ENCODE results near the gene HOXC4.

The HOXC4 gene

GRCh38 chr12:54053751-54054741 lies at the start of gene HOXC4:
Gene HOXC4, plus strand, starts transcription at chr12:54053835. Its CDS starts 88 bp downstream, at chr12:54053923.
- CTCF ChIA-PET = interaction anchor here (0.6 kb wide), 4 partner anchors 11 to 1088 kb away, joined by 3 to 4 read pairs (median 3); partner anchors contain the start of gene HOXC10
- DNase-seq (ENCODE audit: low spot score) = no peak
- no peak for TF ChIP-seq CTCF (conservative IDR thresholded peaks at IDR 0.05; ENCODE audit: low read depth)
- POLR2A ChIA-PET (ENCODE audit: low non-redundant PET) = no interaction called here
- no peak within 1 kb of the TSS for H3K27ac ChIP-seq

GRCh38 chr12:54004063-54004840 lies 49.4 kb upstream of the HOXC4 start:
- POLR2A ChIA-PET (ENCODE audit: low non-redundant PET) = no interaction called here
- CTCF ChIA-PET = interaction anchor here (0.6 to 1.7 kb wide), 6 partner anchors 20 to 1860 kb away, joined by 3 to 8 read pairs (median 4); partner anchors contain the start of gene HOXC10
- no peak overlapping the region for H3K27ac ChIP-seq
- TF ChIP-seq CTCF (conservative IDR thresholded peaks at IDR 0.05; ENCODE audit: low read depth) = no peak
- no peak for DNase-seq (ENCODE audit: low spot score)

GRCh38 chr12:54004841-54005530 lies 48.6 kb upstream of the HOXC4 start:
- POLR2A ChIA-PET (ENCODE audit: low non-redundant PET) = no interaction called here

GRCh38 chr12:54005531-54005852 lies 48.1 kb upstream of the HOXC4 start:
- no peak for DNase-seq (ENCODE audit: low spot score)
- POLR2A ChIA-PET (ENCODE audit: low non-redundant PET) = no interaction called here
- H3K27ac ChIP-seq = no peak overlapping the region
- CTCF ChIA-PET = interaction anchor here (0.5 to 4.4 kb wide), 20 partner anchors 11 to 211 kb away, joined by 3 to 47 read pairs (median 4); partner anchors contain the start of genes HOXC10 and HOXC5
- TF ChIP-seq CTCF (conservative IDR thresholded peaks at IDR 0.05; ENCODE audit: low read depth) = no peak

More at GRCh38 chr12:54004841-54005530, 48.6 kb upstream of the HOXC4 start:
- H3K27ac ChIP-seq = no peak overlapping the region
- TF ChIP-seq CTCF (conservative IDR thresholded peaks at IDR 0.05; ENCODE audit: low read depth) = no peak
- DNase-seq (ENCODE audit: low spot score) = no peak
- CTCF ChIA-PET = interaction anchor here (0.7 to 1.4 kb wide), 6 partner anchors 20 to 202 kb away, joined by 3 to 7 read pairs (median 4); partner anchors contain the start of gene HOXC10

- ChIA-PET CTCF (interaction anchor here (0.5 to 4.4 kb wide), 22 partner anchors 11 to 210 kb away, joined by 3 to 47 read pairs (median 4); partner anchors contain the start of genes HOXC10 and HOXC5), POLR2A (ENCODE audit: low non-redundant PET) (interaction anchor here (1.2 kb wide), 1 partner anchor 186 kb away, joined by 9 read pairs; no protein-coding TSS in a partner anchor)
- peak; percentile 85 for TF ChIP-seq CTCF (conservative IDR thresholded peaks at IDR 0.05; ENCODE audit: low read depth)
- H3K27ac ChIP-seq = no peak overlapping the region
- DNase-seq (ENCODE audit: low spot score) = peak; percentile 81
Observed at GRCh38 chr12:54005853-54006558, 47.6 kb upstream of the HOXC4 start.

Measured in RWPE1 (cell line).